Spleen (tissue), 11 donors: ENCODE results near the gene NTN1. TPM values are rescaled to one million over a fixed set of nuclear protein-coding genes. Genes with fewer than 3 reads are reported as not detected.

Source experiments
- DNase-seq: peaks from one replicate; pipeline ENCODE4 v3.0.0-alpha.2; 2020
- H3K27ac ChIP-seq, 8 donors: fragments of 200-600 bp; sonication (generic) in 7 of 8; 1 replicate in 4 of 8; 2 replicates in 4 of 8; pipeline versions ENCODE4 v1.5.0 to v1.8.0; 2016 to 2021; ENCODE audit warnings: inconsistent platforms in 4 of 8, mild to moderate bottlenecking in 4 of 8, moderate library complexity in 1 of 8
- H3K27me3 ChIP-seq, 7 donors: fragments of 200-600 bp; sonication (generic) in 6 of 7; replicated peaks in 1 of 7; 1 replicate in 4 of 7; 2 replicates in 3 of 7; pipeline versions ENCODE4 v1.5.0 to v1.8.0; 2016 to 2021; ENCODE audit warnings: inconsistent platforms in 3 of 7, mild to moderate bottlenecking in 1 of 7
- H3K36me3 ChIP-seq, 6 donors: fragments of 200-600 bp; sonication (generic) in 5 of 6; 1 replicate in 4 of 6; 2 replicates in 2 of 6; pipeline versions ENCODE4 v1.5.0 to v1.8.0; 2016 to 2021; ENCODE audit warnings: inconsistent platforms in 2 of 6
- H3K4me1 ChIP-seq, 6 donors: fragments of 200-600 bp; sonication (generic) in 5 of 6; 1 replicate in 3 of 6; 2 replicates in 3 of 6; pipeline versions ENCODE4 v1.5.0 to v1.8.0; 2016 to 2021; ENCODE audit warnings: inconsistent platforms in 3 of 6
- H3K4me3 ChIP-seq, 8 donors: fragments of 200-600 bp; sonication (generic) in 7 of 8; 1 replicate in 4 of 8; 2 replicates in 4 of 8; pipeline versions ENCODE4 v1.5.0 to v1.8.0; 2016 to 2021; ENCODE audit warnings: inconsistent platforms in 4 of 8, mild to moderate bottlenecking in 4 of 8, moderate library complexity in 2 of 8
- H3K9me3 ChIP-seq, 8 donors: fragments of 200-600 bp; sonication (generic) in 7 of 8; 1 replicate in 4 of 8; 2 replicates in 4 of 8; pipeline versions ENCODE4 v1.5.0 to v1.8.0; 2016 to 2021; ENCODE audit warnings: inconsistent platforms in 4 of 8
- POLR2A ChIP-seq, 3 donors: fragments of 450-650 bp; IDR thresholded peaks; one replicate each; pipeline ENCODE4 v1.5.1; 2017; ENCODE audit warnings: antibody characterized with exemption in 3 of 3, mild to moderate bottlenecking in 1 of 3
- POLR2AphosphoS5 ChIP-seq, 3 donors: sonication (generic); formaldehyde crosslinking; IDR thresholded peaks; one replicate each; pipeline ENCODE4 v1.5.1; 2017; ENCODE audit warnings: antibody characterized with exemption in 3 of 3
- WGBS, 5 donors: extraction: QIAGEN DNeasy Blood & Tissue Kit in 3 of 5; methylation state at CpG; one replicate each; pipeline versions ENCODE4 v1.1.5 to v1.1.7; 2013 to 2018; 5-methylcytosine and 5-hydroxymethylcytosine counted together
- intact Hi-C: fragments of 100-400 bp; cut with DNase I; formaldehyde crosslinking; loops from one replicate; pipeline ENCODE4 v1.15.0; 2023; ENCODE audit warnings: low total_unique reads
- polyA plus RNA-seq, 3 donors: library from polyadenylated mRNA; stranded (reverse); fragments of 200-250 nt; gene quantifications; one replicate each; pipeline ENCODE4 v1.2.1, GENCODE V29; 2013
- total RNA-seq, 7 donors: library from RNA; depleted of rRNA in 3 of 7; stranded (reverse); fragments of >200 nt in 3 of 7; fragmentation: NEBNext Ultra II Directional in 4 of 7; extraction: Animal tissue kit (Norgen Biotek cat#: 25700) in 4 of 7; gene quantifications; one replicate each; pipeline versions ENCODE4 v1.1.0 to v1.2.1, GENCODE V29; 2016 to 2021
- TF ChIP-seq, protein P1 (sequence below), 11 experiments: fragments of 200-600 bp in 7 of 11; fragments of 450-650 bp in 4 of 11; sonication (generic) in 4 of 11; IDR thresholded peaks in 8 of 11; conservative IDR thresholded peaks in 3 of 11; 1 replicate in 7 of 11; 2 replicates in 4 of 11; pipeline versions ENCODE4 v1.4.0 to v1.8.0; 2016 to 2021; ENCODE audit warnings: antibody characterized with exemption in 11 of 11, inconsistent platforms in 4 of 11, mild to moderate bottlenecking in 1 of 11
- donor health status: healthy with polysubstance abuse.
- donor health status: DM: no; HTN: no; CAD: no; lungs with moderate emphysema.
- donor health status: DM: no; HTN: no; CAD: no.
- donor health status: Bipolar disorder and iron deficiency.
- donor health status: healthy.
- donor health status: DM: no; HTN: no; CAD: no.
- donor health status: DM: yes; HTN: yes; CAD: no.

The NTN1 gene
- total and polyA plus RNA-seq, 10 donors = 0.07 to 0.43 (median 0.23) TPM; not detected in 2

DNA sequence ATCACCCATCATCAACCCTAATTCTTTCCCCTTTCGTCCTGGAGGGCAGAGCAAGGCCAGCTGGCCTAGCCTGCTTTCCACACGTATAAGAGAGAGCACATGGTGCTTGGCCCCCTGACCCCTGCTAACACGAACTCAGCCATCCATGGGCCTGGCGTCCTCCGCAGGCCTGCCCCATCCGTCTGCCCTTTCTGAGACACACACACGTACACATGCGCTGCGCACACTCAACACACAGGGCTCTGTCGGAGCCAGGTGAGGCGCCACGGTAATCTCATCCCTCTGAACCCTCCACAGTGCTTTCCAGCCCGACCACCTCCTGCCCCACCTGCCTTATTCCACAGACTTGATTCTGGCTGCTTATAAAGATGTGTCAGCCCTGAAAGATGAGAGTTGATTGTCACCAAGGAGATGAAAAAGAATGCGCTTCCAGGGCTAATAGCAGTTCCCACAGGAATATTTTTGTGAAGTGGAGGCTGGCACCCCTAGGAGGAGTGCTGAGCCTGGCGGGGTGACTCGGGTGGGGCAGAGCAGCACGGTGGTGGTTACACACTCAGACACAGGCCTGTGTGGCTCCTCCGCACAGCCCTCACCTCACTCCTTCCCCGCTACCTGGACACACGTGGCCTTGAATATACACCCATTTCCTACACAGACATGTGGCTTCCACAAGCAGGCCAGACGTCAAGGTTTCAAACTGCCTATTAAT is 228.1 kb downstream of the NTN1 start:
- DNase-seq = no peak
- no peak overlapping the region for H3K27ac ChIP-seq
- peaks cover 0 to 39% (median 2%) of the 10 kb centered on the region in 6 donors for H3K36me3 ChIP-seq
- 82 to 95% (median 87%) methylated on average over 16 to 21 of the region's 21 CpGs for WGBS, 5 donors
- no peak overlapping the region for H3K4me3 ChIP-seq
- H3K4me1 ChIP-seq = no peaks in the 10 kb centered on the region
- TF ChIP-seq POLR2A (IDR thresholded peaks at IDR 0.05) (no peak), POLR2AphosphoS5 (IDR thresholded peaks at IDR 0.05) (no peak)
- TF ChIP-seq, protein P1, sequence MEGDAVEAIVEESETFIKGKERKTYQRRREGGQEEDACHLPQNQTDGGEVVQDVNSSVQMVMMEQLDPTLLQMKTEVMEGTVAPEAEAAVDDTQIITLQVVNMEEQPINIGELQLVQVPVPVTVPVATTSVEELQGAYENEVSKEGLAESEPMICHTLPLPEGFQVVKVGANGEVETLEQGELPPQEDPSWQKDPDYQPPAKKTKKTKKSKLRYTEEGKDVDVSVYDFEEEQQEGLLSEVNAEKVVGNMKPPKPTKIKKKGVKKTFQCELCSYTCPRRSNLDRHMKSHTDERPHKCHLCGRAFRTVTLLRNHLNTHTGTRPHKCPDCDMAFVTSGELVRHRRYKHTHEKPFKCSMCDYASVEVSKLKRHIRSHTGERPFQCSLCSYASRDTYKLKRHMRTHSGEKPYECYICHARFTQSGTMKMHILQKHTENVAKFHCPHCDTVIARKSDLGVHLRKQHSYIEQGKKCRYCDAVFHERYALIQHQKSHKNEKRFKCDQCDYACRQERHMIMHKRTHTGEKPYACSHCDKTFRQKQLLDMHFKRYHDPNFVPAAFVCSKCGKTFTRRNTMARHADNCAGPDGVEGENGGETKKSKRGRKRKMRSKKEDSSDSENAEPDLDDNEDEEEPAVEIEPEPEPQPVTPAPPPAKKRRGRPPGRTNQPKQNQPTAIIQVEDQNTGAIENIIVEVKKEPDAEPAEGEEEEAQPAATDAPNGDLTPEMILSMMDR (IDR thresholded peaks at IDR 0.05 in 8 of 11, conservative IDR thresholded peaks at IDR 0.05 in 3 of 11) = no peak
- no peaks in the 10 kb centered on the region for H3K9me3 ChIP-seq
- intact Hi-C loops = no loop called here
- H3K27me3 ChIP-seq = no peaks in the 10 kb centered on the region

GRCh38 chr17:9251273-9251672 is 230.0 kb downstream of the NTN1 start:
- H3K27me3 ChIP-seq = no peaks in the 10 kb centered on the region
- H3K9me3 ChIP-seq = no peaks in the 10 kb centered on the region
- no peak for TF ChIP-seq POLR2A (IDR thresholded peaks at IDR 0.05)
- H3K4me3 ChIP-seq = no peak overlapping the region
- intact Hi-C loops = no loop called here
- WGBS, 5 donors = 83 to 88% (median 84%) methylated on average over 12 of the region's 12 CpGs
- H3K27ac ChIP-seq = no peak overlapping the region
- peaks cover 0 to 1% (median 0%) of the 10 kb centered on the region in 6 donors for H3K4me1 ChIP-seq
- H3K36me3 ChIP-seq = peaks cover 0 to 39% (median 2%) of the 10 kb centered on the region in 6 donors
- no peak for DNase-seq

GRCh38 chr17:9253308-9253707 is 232.0 kb downstream of the NTN1 start:
- Histone ChIP-seq H3K27ac (no peak overlapping the region), H3K4me1 (peaks cover 0 to 15% (median 4%) of the 10 kb centered on the region in 6 donors), H3K36me3 (peaks cover 0 to 25% (median under 1%) of the 10 kb centered on the region in 6 donors), H3K4me3 (no peak overlapping the region), H3K9me3 (no peaks in the 10 kb centered on the region), H3K27me3 (no peaks in the 10 kb centered on the region)
- TF ChIP-seq, protein P1 (IDR thresholded peaks at IDR 0.05 in 8 of 11, conservative IDR thresholded peaks at IDR 0.05 in 3 of 11) = no peak
- TF ChIP-seq POLR2A (IDR thresholded peaks at IDR 0.05) (no peak), POLR2AphosphoS5 (IDR thresholded peaks at IDR 0.05) (no peak)
- DNase-seq = no peak
- WGBS, 5 donors = 82 to 94% (median 93%) methylated on average over 3 of the region's 3 CpGs
- intact Hi-C loops = no loop called here

DNA sequence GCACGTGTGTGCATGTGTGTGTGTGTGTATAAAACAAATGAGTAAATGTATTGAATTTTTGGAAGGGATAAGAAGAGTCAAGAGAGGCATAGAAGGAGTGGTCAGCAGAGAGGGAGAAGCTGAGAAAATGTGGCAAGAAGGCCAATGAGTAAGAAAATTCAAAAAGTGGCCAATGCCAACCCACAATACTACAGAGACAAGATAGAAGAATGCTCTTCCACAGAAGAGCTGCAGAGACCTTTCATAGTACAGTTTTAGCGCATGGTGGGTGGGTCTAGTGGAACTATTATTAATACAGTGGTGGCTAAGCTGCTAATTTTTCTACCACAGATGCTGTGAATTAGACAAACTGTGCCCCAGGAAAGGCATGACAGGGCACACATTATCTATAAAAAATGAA is 233.5 kb downstream of the NTN1 start:
- Histone ChIP-seq H3K4me1 (peaks cover 0 to 20% (median 6%) of the 10 kb centered on the region in 6 donors), H3K9me3 (no peaks in the 10 kb centered on the region), H3K27me3 (no peaks in the 10 kb centered on the region), H3K4me3 (no peak overlapping the region), H3K36me3 (peaks cover 0 to 10% (median 0%) of the 10 kb centered on the region in 6 donors), H3K27ac (no peak overlapping the region)
- intact Hi-C loops = no loop called here
- 48 to 95% (median 78%) methylated on average over 2 of the region's 2 CpGs for WGBS, 5 donors
- no peak for DNase-seq
- TF ChIP-seq, protein P1 (IDR thresholded peaks at IDR 0.05 in 8 of 11, conservative IDR thresholded peaks at IDR 0.05 in 3 of 11) = no peak
- TF ChIP-seq POLR2A (IDR thresholded peaks at IDR 0.05) (no peak), POLR2AphosphoS5 (IDR thresholded peaks at IDR 0.05) (no peak)
